Activated CD4-positive, alpha-beta T cell treated with anti-CD3 and anti-CD28 coated beads, Interleukin-2, Interleukin-6, amounts not matched to agents 100 ng/mL and 50 ng/mL, durations not matched to agents 16 hours and 8 hours (primary cell): ENCODE data around the gene GLI3.
"Not testable (repeated sequence)": the region's sequence is repeated elsewhere in the genome, so short reads cannot be mapped to it uniquely, and the experiment has no call there.

Experiments
- DNase-seq: peaks from one replicate; pipeline ENCODE4 v3.0.0-alpha.2; 2020

Gene GLI3

GRCh38 chr7:42210333-42210732 lies 26.7 kb downstream of the GLI3 start:
- DNase-seq = no peak

GRCh38 chr7:42209085-42209484 lies 27.9 kb downstream of the GLI3 start:
- DNase-seq = not testable (repeated sequence)

- DNase-seq = no peak
These were observed 28.4 kb downstream of the GLI3 start for GRCh38 chr7:42208572-42208971.

GRCh38 chr7:42207420-42207819 lies 29.6 kb downstream of the GLI3 start:
- DNase-seq = no peak

- no peak for DNase-seq
These were observed 33.7 kb downstream of the GLI3 start for GRCh38 chr7:42203336-42203735.

GRCh38 chr7:42202601-42203000 lies 34.4 kb downstream of the GLI3 start:
- DNase-seq = no peak

GRCh38 chr7:42198974-42199668 lies 37.9 kb downstream of the GLI3 start:
- no peak for DNase-seq

- DNase-seq = no peak
These were observed 38.7 kb downstream of the GLI3 start for GRCh38 chr7:42198296-42198695.

GRCh38 chr7:42197451-42197850 lies 39.6 kb downstream of the GLI3 start:
- no peak for DNase-seq

- DNase-seq = no peak
These were observed 42.8 kb downstream of the GLI3 start for GRCh38 chr7:42194238-42194637.

- DNase-seq = no peak
These were observed 43.4 kb downstream of the GLI3 start for GRCh38 chr7:42193471-42194129.

- no peak for DNase-seq
These were observed 44.1 kb downstream of the GLI3 start for GRCh38 chr7:42192851-42193461.

GRCh38 chr7:42192066-42192465 lies 44.9 kb downstream of the GLI3 start:
- DNase-seq = no peak

GRCh38 chr7:42189535-42189934 lies 47.5 kb downstream of the GLI3 start:
- no peak for DNase-seq

GRCh38 chr7:42186151-42186550 lies 50.9 kb downstream of the GLI3 start:
- no peak for DNase-seq

- no peak for DNase-seq
These were observed 51.3 kb downstream of the GLI3 start for GRCh38 chr7:42185726-42186125.

- no peak for DNase-seq
These were observed 53.5 kb downstream of the GLI3 start for GRCh38 chr7:42183547-42183946.

GRCh38 chr7:42181566-42181965 lies 55.4 kb downstream of the GLI3 start:
- no peak for DNase-seq

GRCh38 chr7:42180806-42181205 lies 56.2 kb downstream of the GLI3 start:
- no peak for DNase-seq

- DNase-seq = no peak
These were observed 60.3 kb downstream of the GLI3 start for GRCh38 chr7:42176724-42177101.

GRCh38 chr7:42175834-42176723 lies 60.9 kb downstream of the GLI3 start:
- no peak for DNase-seq

GRCh38 chr7:42174391-42174912 lies 62.6 kb downstream of the GLI3 start:
- DNase-seq = no peak

- DNase-seq = no peak
These were observed 66.3 kb downstream of the GLI3 start for GRCh38 chr7:42170724-42171123.
